Activated CD4-positive, alpha-beta T cell treated with anti-CD3 and anti-CD28 coated beads, Interleukin-2, amount 50 U/mL, for 1 hour (primary cell): Measurements from ENCODE around the gene KRT2.

Experiments used
- DNase-seq: peaks from one replicate; pipeline ENCODE4 v3.0.0-alpha.2; 2020

The KRT2 gene

GRCh38 chr12:52651726-52652261 lies at the start of gene KRT2:
KRT2 (minus strand) TSS chr12:52652211; CDS start chr12:52652142, 69 bp downstream.
- no peak for DNase-seq

GRCh38 chr12:52701281-52701680 lies 49.3 kb upstream of the KRT2 start:
- DNase-seq: no peak

- DNase-seq: no peak
Measured at GRCh38 chr12:52699960-52700359, 47.9 kb upstream of the KRT2 start.

GRCh38 chr12:52699373-52699772 lies 47.4 kb upstream of the KRT2 start:
- DNase-seq: no peak

- no peak for DNase-seq
Measured at GRCh38 chr12:52698651-52699340, 46.8 kb upstream of the KRT2 start.

GRCh38 chr12:52697058-52697582 lies 45.1 kb upstream of the KRT2 start:
- DNase-seq: no peak

GRCh38 chr12:52696588-52696987 lies 44.6 kb upstream of the KRT2 start:
- DNase-seq: no peak

GRCh38 chr12:52695039-52695438 lies 43.0 kb upstream of the KRT2 start:
- no peak for DNase-seq

- no peak for DNase-seq
Measured at GRCh38 chr12:52694151-52694550, 42.1 kb upstream of the KRT2 start.

- no peak for DNase-seq
Measured at GRCh38 chr12:52693261-52693660, 41.2 kb upstream of the KRT2 start.

GRCh38 chr12:52692254-52692653 lies 40.2 kb upstream of the KRT2 start:
- DNase-seq: no peak

GRCh38 chr12:52691841-52692150 lies 39.8 kb upstream of the KRT2 start:
- DNase-seq: no peak

- DNase-seq: peak; percentile 64
Measured at GRCh38 chr12:52691076-52691840, 39.2 kb upstream of the KRT2 start.

- DNase-seq: no peak
Measured at GRCh38 chr12:52690351-52691075, 38.5 kb upstream of the KRT2 start.

GRCh38 chr12:52689936-52690335 lies 37.9 kb upstream of the KRT2 start:
- DNase-seq: no peak

GRCh38 chr12:52689239-52689638 lies 37.2 kb upstream of the KRT2 start:
- no peak for DNase-seq

GRCh38 chr12:52688481-52688880 lies 36.5 kb upstream of the KRT2 start:
- no peak for DNase-seq

- no peak for DNase-seq
Measured at GRCh38 chr12:52687497-52688385, 35.7 kb upstream of the KRT2 start.

GRCh38 chr12:52686756-52687487 lies 34.9 kb upstream of the KRT2 start:
- no peak for DNase-seq

GRCh38 chr12:52686063-52686462 lies 34.1 kb upstream of the KRT2 start:
- no peak for DNase-seq

GRCh38 chr12:52685406-52685890 lies 33.4 kb upstream of the KRT2 start:
- DNase-seq: no peak
